HAP-1 (cell line): ENCODE results near the gene MYPOP.
"Not testable (repeated sequence)": the region's sequence is repeated elsewhere in the genome, so short reads cannot be mapped to it uniquely, and the experiment has no call there.

Experiments
- DNase-seq, 2 experiments: peaks; one replicate each; pipeline ENCODE4 v3.0.0-alpha.2; 2016 to 2020; ENCODE audit warnings: low spot score in 2 of 2
- H3K27me3 ChIP-seq: fragments of 250-450 bp; sonication (Bioruptor Pico); 2 replicates; pipeline ENCODE4 v1.5.1; 2020; ENCODE audit warnings: low read depth, mild to moderate bottlenecking, moderate library complexity
- H3K36me3 ChIP-seq: fragments of 250-450 bp; sonication (Bioruptor Pico); replicated peaks from 2 replicates; pipeline ENCODE4 v1.5.1; 2020; ENCODE audit warnings: mild to moderate bottlenecking
- H3K4me1 ChIP-seq: fragments of 250-450 bp; sonication (Bioruptor Pico); 2 replicates; pipeline ENCODE4 v1.5.1; 2020; ENCODE audit warnings: mild to moderate bottlenecking
- H3K4me3 ChIP-seq: fragments of 250-450 bp; sonication (Bioruptor Pico); 2 replicates; pipeline ENCODE4 v1.5.1; 2020; ENCODE audit warnings: mild to moderate bottlenecking, moderate library complexity
- H3K9me3 ChIP-seq: fragments of 250-450 bp; sonication (Bioruptor Pico); 2 replicates; pipeline ENCODE4 v1.5.1; 2020; ENCODE audit warnings: mild to moderate bottlenecking, moderate library complexity
- in situ Hi-C: fragments of 300-500 bp; cut with MboI; formaldehyde crosslinking; loops from 3 replicates; pipeline ENCODE4 v1.14.3; 2020; ENCODE audit warnings: low sequenced_read_pairs, inconsistent platforms, mixed read lengths

Gene MYPOP

GRCh38 chr19:45900738-45901431 is 1.5 kb downstream of the MYPOP start:
- no peaks in the 10 kb centered on the region for H3K27me3 ChIP-seq
- DNase-seq, result no peak
- peaks cover 16% of the 10 kb centered on the region for H3K36me3 ChIP-seq
- in situ Hi-C loops, result no loop called here
- H3K9me3 ChIP-seq, result no peaks in the 10 kb centered on the region
- peaks cover 6% of the 10 kb centered on the region for H3K4me1 ChIP-seq
- peak overlapping the region; percentile 53 for H3K4me3 ChIP-seq

- no peak for DNase-seq
- in situ Hi-C loops, result no loop called here
- Histone ChIP-seq H3K4me1 (peaks cover 6% of the 10 kb centered on the region), H3K9me3 (no peaks in the 10 kb centered on the region), H3K27me3 (no peaks in the 10 kb centered on the region), H3K4me3 (no peak overlapping the region), H3K36me3 (peaks cover 16% of the 10 kb centered on the region)
Observed at GRCh38 chr19:45899919-45900589, 2.4 kb downstream of the MYPOP start.

- H3K36me3 ChIP-seq, result peaks cover 16% of the 10 kb centered on the region
- DNase-seq, result no peak
Observed at GRCh38 chr19:45899253-45899652, 3.2 kb downstream of the MYPOP start.

GRCh38 chr19:45897261-45897812 is 5.1 kb downstream of the MYPOP start:
- no peak overlapping the region for H3K4me3 ChIP-seq
- DNase-seq, result no peak
- peaks cover 16% of the 10 kb centered on the region for H3K36me3 ChIP-seq
- H3K4me1 ChIP-seq, result no peaks in the 10 kb centered on the region; the same call in 1 of the 2 replicates
- no peaks in the 10 kb centered on the region for H3K27me3 ChIP-seq
- in situ Hi-C loops, result no loop called here
- no peaks in the 10 kb centered on the region for H3K9me3 ChIP-seq

More at GRCh38 chr19:45899253-45899652, 3.2 kb downstream of the MYPOP start:
- in situ Hi-C loops, result no loop called here
- H3K27me3 ChIP-seq, result no peaks in the 10 kb centered on the region
- H3K4me1 ChIP-seq, result peaks cover 6% of the 10 kb centered on the region
- no peak overlapping the region for H3K4me3 ChIP-seq
- no peaks in the 10 kb centered on the region for H3K9me3 ChIP-seq

- not testable (repeated sequence) for H3K4me3 ChIP-seq, H3K27me3 ChIP-seq
Observed at GRCh38 chr19:45895983-45896599, 6.3 kb downstream of the MYPOP start.

GRCh38 chr19:45895519-45895972 is 6.9 kb downstream of the MYPOP start:
- Histone ChIP-seq H3K4me3 (no peak overlapping the region), H3K27me3 (no peaks in the 10 kb centered on the region), H3K36me3 (peaks cover 16% of the 10 kb centered on the region), H3K4me1 (no peaks in the 10 kb centered on the region; the same call in 1 of the 2 replicates), H3K9me3 (no peaks in the 10 kb centered on the region)
- DNase-seq, result no peak
- in situ Hi-C loops, result no loop called here

More at GRCh38 chr19:45895983-45896599, 6.3 kb downstream of the MYPOP start:
- DNase-seq, in situ Hi-C loops, H3K4me1 ChIP-seq, H3K9me3 ChIP-seq: not testable (repeated sequence)
- peaks cover 16% of the 10 kb centered on the region for H3K36me3 ChIP-seq

GRCh38 chr19:45890877-45891276 is 11.5 kb downstream of the MYPOP start:
- Histone ChIP-seq H3K4me3 (no peak overlapping the region), H3K36me3 (no peaks in the 10 kb centered on the region; the same call in 1 of the 2 replicates), H3K9me3 (no peaks in the 10 kb centered on the region), H3K4me1 (peaks cover 4% of the 10 kb centered on the region), H3K27me3 (no peaks in the 10 kb centered on the region)
- in situ Hi-C loops, result no loop called here
- no peak for DNase-seq

- in situ Hi-C loops, result no loop called here
- no peaks in the 10 kb centered on the region for H3K9me3 ChIP-seq
- peaks cover 4% of the 10 kb centered on the region; the same call in 1 of the 2 replicates for H3K36me3 ChIP-seq
- DNase-seq, result no peak
- no peaks in the 10 kb centered on the region for H3K27me3 ChIP-seq
- peaks cover 11% of the 10 kb centered on the region for H3K4me1 ChIP-seq
- H3K4me3 ChIP-seq, result no peak overlapping the region
Observed at GRCh38 chr19:45889210-45889885, 13.1 kb downstream of the MYPOP start.

GRCh38 chr19:45887200-45887710 is 15.2 kb downstream of the MYPOP start:
- DNase-seq, result peak in 1 of 2 experiments; percentile 34
- H3K4me1 ChIP-seq, result peaks cover 19% of the 10 kb centered on the region
- H3K9me3 ChIP-seq, result no peaks in the 10 kb centered on the region
- in situ Hi-C loops, result no loop called here
- H3K36me3 ChIP-seq, result peaks cover 14% of the 10 kb centered on the region; the same call in 1 of the 2 replicates
- H3K27me3 ChIP-seq, result no peaks in the 10 kb centered on the region
- peak overlapping the region; percentile 50 for H3K4me3 ChIP-seq

GRCh38 chr19:45886427-45887199 is 15.8 kb downstream of the MYPOP start:
- in situ Hi-C loops, result no loop called here
- Histone ChIP-seq H3K4me3 (peak overlapping the region; percentile 50), H3K9me3 (no peaks in the 10 kb centered on the region), H3K36me3 (peaks cover 14% of the 10 kb centered on the region; the same call in 1 of the 2 replicates), H3K27me3 (no peaks in the 10 kb centered on the region), H3K4me1 (peaks cover 19% of the 10 kb centered on the region)
- DNase-seq, result peak; percentile 89 to 94

GRCh38 chr19:45885556-45886426 is 16.6 kb downstream of the MYPOP start, which contains the start of gene IRF2BP1:
Gene IRF2BP1, minus strand, starts transcription at chr19:45886141. Its CDS starts 367 bp downstream, at chr19:45885774.
- DNase-seq, result peak; percentile 87 to 94
- Histone ChIP-seq H3K27me3 (no peaks in the 10 kb centered on the region), H3K4me1 (peaks cover 19% of the 10 kb centered on the region), H3K36me3 (peaks cover 14% of the 10 kb centered on the region; the same call in 1 of the 2 replicates), H3K4me3 (peak within 1 kb of the TSS; percentile 50), H3K9me3 (no peaks in the 10 kb centered on the region)
- in situ Hi-C loops, result no loop called here
